NCI-H446 (cell line): ENCODE results near the gene PRPH.
"Not testable (repeated sequence)": the region's sequence is repeated elsewhere in the genome, so short reads cannot be mapped to it uniquely, and the experiment has no call there.

Experiments used
- DNase-seq, 2 experiments: peaks; one replicate each; lab custom pipeline; 2025; lab: John Stamatoyannopoulos, UW

The PRPH gene

GRCh38 chr12:49276304-49277290, 18.4 kb upstream of the PRPH start:
- no peak for DNase-seq

- no peak for DNase-seq
These were observed 17.5 kb upstream of the PRPH start for GRCh38 chr12:49277466-49277865.

- DNase-seq = no peak
These were observed 15.2 kb upstream of the PRPH start for GRCh38 chr12:49279706-49280159.

DNA sequence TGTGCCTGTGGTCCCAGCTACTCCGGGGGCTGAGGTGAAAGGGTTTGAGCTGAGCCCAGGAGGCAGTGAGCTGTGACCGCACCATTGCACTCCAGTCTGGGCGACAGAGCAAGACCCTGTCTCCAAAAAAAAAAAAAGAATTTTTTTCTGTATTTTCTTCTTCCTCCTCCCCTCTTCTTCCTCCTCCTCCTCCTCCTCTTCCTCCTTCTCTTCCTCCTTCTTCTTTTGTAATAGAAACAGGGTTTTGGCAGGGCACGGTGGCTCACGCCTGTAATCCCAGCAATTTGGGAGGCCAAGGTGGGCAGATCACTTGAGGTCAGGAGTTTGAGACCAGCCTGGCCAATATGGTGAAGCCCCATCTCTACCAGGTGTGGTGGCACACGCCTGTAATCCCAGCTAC, 14.4 kb upstream of the PRPH start:
- not testable (repeated sequence) for DNase-seq

GRCh38 chr12:49282302-49282701, 12.6 kb upstream of the PRPH start:
- DNase-seq = no peak

DNA sequence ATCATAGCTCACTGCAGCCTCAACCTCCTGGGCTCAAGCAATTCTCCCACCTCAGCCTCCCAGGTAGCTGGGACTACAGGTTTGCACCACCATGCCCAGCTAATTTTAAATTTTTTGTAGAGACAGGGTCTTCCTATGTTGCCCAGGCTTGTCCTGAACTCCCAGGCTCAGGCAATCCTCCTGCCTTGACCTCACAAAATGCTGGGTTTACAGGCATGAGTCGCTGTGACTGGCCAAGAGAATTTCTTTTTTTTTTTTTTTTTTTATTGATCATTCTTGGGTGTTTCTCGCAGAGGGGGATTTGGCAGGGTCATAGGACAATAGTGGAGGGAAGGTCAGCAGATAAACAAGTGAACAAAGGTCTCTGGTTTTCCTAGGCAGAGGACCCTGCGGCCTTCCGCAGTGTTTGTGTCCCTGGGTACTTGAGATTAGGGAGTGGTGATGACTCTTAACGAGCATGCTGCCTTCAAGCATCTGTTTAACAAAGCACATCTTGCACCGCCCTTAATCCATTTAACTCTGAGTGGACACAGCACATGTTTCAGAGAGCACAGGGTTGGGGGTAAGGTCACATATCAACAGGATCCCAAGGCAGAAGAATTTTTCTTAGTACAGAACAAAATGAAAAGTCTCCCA, 12.1 kb upstream of the PRPH start:
- DNase-seq = not testable (repeated sequence)

GRCh38 chr12:49283541-49284429, 11.2 kb upstream of the PRPH start:
- DNase-seq = no peak

DNA sequence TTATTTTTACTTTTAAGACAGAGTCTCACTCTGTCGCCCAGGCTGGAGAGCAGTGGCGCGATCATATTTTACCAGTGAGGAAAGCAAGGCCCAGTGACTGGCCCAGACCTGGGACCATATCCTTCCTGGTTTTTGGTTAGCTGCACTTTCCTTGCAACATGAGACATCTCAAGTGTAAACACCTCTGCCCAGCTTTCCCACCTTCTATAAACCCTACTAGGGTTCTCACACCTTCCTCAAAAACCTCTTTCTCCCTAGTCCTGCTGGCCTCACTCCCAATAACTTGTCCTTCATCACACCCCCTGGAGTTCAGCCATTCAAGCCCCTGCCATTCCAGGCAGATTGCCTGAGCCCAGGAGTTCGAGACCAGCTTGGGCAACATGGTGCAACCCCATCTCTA, 10.3 kb upstream of the PRPH start:
- DNase-seq = no peak

DNA sequence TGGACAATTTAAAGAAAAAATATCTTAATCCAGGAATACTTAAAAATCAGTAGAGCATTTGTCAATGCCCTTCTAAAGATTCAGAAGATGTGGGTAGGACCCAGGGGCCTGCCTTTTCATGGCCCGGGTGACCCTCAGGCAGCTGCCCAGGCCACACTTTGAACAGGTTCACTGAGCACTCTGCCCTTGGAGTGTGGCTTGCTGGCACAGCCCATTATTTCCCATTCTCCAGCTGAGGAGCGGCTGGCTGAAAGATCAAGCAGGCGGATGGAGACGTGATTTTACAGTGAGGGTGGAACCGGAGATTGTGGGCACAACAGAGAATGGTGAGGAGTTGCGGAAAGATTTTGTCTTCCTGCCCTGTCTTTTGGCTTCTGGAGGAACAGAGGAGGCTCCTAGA, 7.1 kb upstream of the PRPH start:
- no peak for DNase-seq

DNA sequence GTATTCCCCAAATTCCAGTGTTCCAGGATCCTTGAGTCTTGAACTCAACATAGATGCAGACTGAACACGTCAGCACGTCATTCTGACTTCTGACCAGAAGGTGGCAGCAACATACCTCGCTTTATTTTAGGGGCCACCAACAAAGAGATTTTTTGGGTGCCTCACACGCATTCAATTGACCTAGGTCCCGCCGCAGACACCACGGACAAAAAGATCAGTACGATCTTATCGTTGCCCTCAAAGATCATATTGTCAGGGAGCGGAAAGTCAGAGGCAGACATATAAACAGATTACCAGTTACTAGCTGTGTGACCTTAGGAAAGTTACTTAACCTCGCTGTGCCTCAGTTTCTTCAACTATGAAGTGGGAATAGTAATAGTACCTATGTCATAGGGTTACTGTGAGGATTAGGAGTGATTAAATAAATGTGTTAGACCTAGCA, 6.5 kb upstream of the PRPH start:
- peak; percentile 48 to 61 for DNase-seq

DNA sequence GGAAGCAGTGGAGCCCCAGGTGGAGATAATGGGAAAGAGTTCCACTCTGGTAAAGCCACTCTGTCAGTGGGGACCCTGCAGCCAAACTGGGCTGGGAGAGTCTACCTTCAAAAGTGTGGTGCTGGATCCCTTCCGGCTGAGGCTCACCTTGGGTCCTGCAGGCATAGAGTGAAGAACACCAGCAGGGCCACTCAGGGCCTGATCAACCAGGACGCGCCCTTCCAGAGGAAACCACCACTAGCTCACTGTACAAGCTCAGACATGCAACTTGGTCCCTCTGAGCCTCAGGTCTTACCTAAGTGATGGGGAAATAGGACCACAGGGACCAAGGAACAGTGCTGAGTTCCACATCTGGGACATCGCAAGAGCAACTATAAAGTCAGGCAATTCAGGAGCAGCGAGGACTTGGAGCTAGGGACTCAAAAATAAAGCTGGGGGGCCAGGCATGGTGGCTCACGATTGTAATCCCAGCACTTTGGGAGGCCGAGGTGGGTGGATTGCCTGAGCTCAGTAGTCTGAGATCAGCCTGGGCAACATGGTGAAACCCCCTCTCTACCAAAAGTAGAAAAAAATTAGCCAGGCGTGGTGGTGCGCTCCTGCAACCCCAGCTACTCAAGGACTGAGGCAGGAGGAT, 5.9 kb upstream of the PRPH start:
- no peak for DNase-seq

DNA sequence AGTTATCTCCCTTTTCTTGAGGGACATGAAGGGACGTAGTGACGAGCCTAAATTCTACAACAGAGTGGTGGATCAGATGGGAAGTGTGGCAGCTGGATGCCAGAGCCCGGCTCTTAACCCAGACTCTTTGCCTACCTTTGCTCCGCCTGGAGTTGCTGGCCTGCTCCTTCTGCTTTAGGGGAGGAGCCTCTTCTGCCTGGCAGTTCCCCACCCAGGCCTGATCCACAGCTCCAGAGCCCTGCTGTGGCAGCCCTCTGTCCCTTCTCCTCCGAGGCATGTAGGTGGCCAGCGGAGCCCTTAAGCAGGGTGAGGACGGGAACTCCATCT, 2.3 kb upstream of the PRPH start:
- peak in 1 of 2 experiments; percentile 88 for DNase-seq

DNA sequence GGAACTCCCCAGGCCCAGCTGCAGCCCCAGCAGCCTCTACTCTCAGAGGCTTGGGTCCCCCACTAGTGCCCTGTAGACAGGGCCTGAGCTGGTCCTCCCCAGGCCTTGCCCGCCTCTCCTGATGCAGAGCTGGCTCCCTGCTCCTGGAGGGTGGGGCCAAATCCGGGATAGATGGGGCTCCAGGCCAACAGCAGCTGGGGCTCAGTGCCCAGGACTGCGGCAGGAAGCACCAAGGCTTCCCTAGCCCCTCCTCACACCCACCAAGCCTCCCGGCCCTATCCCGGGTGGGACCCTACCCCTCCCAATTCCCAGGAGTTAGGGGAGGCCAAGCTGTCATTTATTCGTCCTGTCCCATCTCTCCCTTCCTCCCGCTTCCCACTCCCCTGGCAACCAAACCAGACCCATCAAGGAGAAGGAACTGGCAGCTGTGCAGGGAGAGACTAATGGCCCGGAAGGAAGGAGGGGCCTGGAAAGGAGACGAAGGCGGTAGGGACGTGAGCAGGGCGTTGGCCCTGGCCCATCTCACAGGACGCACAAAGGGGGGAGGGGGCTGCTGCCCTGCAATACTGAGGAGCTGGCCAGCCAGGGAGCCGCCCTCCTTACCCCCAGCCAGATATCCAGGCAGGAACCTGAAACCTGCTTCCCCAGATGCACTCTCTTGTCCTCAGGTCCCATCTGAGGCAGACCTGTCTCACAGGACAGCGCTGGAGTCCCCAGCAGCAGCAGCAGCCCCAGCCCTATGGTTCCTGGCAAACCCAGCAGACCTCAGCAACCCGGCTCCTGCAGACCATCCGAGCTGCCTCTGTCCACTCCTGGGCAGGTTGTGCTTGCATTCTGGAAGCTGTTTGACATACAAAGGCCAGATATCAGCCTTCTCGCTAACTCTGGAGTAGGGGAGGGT, 1.6 kb upstream of the PRPH start:
- peak; percentile 97 to 99 for DNase-seq

- DNase-seq = peak in 1 of 2 experiments; percentile 36
These were observed 702 bp upstream of the PRPH start for GRCh38 chr12:49294086-49294803.

- no peak for DNase-seq
These were observed 204 bp upstream of the PRPH start for GRCh38 chr12:49294804-49295081.

DNA sequence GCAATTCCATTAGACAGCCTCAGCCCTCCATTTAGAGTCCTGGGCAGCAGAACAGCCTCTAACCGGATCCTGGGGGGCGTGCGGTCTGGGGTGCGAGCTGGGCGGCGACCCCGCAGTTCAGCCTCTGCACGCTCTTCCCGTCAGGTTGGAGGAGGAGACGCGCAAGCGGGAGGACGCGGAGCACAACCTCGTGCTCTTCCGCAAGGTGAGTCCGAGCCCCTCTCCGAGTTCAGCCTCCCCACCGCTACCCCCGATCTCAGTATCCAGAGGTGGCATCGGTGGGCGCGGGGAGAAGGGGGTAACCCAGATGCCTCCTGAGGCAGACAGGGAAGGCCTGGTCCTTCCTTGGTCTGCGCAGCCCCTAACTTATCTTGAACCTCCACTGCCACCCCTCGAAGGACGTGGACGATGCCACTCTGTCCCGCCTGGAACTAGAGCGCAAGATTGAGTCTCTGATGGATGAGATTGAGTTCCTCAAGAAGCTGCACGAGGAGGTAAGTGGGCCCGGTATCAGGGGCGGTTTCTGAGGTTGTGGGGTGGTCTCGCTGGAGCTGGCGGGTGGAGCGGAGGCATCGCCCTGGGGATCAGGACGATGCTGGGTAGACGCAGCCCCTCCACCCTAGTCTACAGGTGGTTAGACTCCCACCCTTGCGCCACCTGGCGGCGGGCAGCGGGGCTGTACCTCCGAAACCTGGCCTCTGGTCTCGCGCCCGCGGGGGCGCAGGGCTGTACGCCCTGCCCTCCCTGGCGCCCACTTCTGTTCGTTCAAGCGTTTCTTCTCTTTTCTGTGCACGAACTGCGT, 1.3 kb downstream of the PRPH start:
- DNase-seq = no peak

GRCh38 chr12:49296836-49297694, 2.1 kb downstream of the PRPH start:
- DNase-seq = no peak

- no peak for DNase-seq
These were observed 2.7 kb downstream of the PRPH start for GRCh38 chr12:49297695-49298060.

DNA sequence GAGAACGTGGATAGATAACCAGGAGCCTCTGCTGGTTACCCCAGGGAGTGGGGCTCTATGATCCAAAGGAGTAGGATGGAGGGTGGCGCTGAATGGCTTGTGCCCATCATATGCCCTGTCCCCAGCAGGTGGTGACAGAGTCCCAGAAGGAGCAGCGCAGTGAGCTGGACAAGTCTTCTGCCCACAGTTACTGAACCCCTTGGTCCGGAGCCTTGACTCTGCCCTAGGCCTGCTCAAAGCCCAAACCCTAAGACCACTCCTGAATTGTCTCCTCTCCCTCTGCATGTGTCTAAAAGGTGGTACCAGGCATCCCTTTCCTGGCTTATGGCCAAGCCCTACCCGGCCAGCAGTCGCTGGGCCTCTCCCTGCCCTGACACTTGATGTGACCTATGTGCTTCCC, 3.2 kb downstream of the PRPH start:
- no peak for DNase-seq
